ENCODE measurements around the gene KLHDC7A. TPM values are rescaled to one million over a fixed set of nuclear protein-coding genes. Genes with fewer than 3 reads are reported as not detected.

The KLHDC7A gene
- total RNA-seq, 1 donor from 2014 or later, result not detected

DNA sequence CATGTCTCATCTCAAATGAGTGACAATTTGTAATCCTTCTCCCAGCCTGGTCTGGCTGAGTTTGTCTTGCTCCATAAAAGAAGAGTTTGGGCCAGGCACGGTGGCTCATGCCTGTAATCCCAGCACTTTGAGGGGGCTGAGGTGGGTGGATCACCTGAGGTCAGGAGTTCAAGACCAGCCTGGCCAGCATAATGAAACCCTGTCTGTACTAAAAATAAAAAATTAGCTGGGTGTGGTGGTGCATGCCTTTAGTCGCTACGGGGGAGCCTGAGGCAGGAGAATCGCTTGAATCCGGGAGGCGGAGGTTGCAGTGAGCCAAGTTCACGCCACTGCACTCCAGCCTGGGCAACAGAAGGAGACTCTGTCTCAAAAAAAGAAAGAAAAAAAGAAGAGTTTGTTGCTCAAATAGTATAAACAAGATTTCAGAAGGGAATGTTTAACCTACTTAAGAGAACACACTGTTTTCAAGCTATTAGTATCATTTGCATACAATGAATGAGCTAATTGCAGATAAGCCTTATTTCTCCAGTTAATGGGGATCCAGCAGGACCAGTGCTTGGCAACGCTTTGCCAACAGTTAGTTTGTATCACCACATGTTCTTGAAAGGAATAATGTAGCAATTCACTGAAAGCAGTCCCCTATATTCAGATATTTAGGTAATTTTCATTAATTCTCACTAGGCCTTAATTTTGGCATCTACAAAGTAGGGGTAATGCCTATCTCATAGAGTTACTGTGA lies 15.9 kb downstream of the KLHDC7A start:
- no peak for DNase-seq (ENCODE audit: low spot score)
- intact Hi-C loops (cut with DNase I), result no loop called here

DNA sequence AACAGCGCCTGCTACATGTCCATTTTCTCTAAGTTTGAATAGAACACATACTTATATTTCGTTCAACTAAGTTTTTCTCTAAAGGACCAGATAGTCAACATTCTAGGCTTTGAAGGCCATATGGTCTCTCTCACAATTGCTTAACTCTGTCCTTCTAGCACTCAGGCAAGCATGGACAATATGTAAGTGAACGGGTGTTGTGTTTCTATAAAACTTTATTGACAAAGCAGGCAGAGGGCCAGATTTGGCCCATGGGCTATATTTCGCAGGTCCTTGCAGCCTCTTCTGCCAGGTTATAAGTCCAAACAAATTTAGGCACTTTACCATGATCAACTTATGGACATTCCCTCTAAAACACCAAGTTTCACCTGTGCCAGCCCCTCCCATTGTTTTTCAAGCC lies 21.1 kb downstream of the KLHDC7A start:
- intact Hi-C loops (cut with DNase I), result no loop called here
- DNase-seq (ENCODE audit: low spot score), result no peak

DNA sequence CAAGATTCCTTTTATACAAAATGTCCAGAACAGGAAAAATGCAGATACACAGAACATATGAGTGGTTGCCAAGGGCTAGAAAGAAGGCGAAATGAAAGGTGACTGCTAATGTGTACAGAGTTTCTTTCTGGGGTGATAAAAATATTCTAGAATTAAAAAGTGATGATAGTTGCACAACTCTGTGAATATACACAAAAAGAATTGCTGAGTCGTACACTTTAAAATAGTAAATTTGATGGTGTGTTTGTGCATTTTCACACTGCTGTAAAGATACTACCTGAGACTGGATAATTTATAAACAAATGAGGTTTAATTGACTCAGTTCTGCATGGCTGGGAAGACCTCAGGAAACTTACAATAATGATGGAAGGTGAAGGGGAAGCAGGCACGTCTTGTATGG lies 23.9 kb downstream of the KLHDC7A start:
- intact Hi-C loops (cut with DNase I), result no loop called here
- DNase-seq (ENCODE audit: low spot score), result no peak

DNA sequence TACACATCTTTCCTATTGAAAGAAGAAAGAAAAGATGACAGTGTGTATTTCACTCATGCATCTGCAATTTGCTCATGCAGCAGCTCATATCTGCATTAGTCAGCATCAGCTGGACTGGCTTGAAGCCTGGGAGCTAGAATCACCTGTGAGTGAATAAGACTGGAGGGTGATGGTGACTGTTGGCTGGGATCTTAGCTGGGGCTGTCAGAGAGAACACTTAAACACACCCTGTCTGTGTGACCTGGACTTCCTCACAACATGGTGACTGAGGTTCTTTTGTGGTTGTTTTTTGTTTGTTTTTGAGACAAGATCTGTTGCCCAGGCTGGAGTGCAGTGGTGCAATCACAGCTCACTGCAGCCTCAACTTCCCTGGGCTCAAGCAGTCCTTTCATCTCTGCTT lies 24.9 kb downstream of the KLHDC7A start:
- intact Hi-C loops (cut with DNase I), result no loop called here

DNA sequence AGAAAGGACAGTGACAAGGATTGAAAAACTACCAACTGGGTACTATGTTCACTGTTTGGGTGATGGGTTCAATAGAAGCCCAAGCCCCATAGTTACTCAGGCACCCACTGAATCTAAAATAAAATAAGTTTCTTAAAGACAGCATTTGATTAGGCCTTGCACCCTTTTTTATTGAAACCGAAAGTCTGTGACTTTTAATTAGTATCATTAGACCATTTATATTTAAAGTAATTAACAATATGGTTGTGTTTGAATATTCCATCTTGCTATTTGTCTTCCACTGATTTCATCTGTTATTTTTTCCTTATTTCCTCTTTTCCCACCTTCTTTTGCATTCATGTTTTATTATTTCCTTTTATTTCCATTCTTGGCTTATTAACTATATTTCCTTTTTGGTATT lies 27.4 kb downstream of the KLHDC7A start:
- no peak for DNase-seq (ENCODE audit: low spot score)
- intact Hi-C loops (cut with DNase I), result no loop called here

More for the DNA sequence above, 24.9 kb downstream of the KLHDC7A start:
- DNase-seq (ENCODE audit: low spot score), result no peak

DNA sequence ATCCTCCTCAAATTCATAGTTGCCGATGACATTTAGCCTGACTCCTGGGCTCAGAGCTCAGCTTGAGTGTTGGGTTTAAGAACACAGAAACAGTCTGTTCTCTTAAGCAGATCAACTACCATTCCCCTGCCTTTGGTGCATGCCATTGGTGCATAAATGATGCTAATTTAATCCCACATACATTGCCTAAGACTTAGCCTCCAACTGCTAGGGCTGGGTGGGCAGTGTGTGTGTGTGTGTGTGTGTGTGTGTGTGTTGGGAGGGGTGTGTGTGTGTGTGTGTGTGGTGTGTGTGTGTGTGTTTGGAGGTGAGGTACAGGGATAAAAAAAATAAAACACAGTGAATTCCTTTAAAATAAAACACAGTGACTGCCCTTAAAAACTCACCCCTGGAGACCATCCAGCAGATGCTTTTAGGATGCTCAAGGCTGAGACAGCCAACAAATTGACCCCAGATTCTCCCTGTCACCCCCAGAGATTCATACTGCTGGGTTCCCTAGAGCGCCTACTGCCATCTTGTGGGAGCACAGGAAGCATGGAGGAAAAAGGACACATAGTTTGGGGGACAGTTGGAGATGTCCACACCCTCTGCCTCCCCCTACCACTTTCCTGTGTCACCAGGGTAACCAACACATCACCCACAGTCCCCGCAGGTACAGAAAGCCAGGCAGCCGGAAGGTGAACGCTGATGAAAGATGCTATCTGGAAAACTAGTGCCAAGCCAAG lies 30.6 kb downstream of the KLHDC7A start:
- intact Hi-C loops (cut with DNase I), result no loop called here
- DNase-seq (ENCODE audit: low spot score), result no peak

DNA sequence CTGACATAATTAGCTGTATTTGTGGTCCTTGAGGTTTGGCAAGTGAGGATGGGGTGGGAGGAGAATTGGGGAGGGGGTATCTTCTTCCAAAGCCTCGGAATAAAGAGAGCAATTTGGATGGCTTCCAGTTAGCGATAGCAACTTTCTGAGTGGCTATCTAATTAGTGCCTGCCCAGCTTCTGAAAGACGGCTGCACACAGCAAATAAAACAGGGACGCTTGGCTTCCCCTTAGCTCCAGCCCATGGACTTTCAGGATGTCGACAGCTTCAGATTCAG lies 31.1 kb downstream of the KLHDC7A start:
- no peak for DNase-seq (ENCODE audit: low spot score)
- intact Hi-C loops (cut with DNase I), result no loop called here

DNA sequence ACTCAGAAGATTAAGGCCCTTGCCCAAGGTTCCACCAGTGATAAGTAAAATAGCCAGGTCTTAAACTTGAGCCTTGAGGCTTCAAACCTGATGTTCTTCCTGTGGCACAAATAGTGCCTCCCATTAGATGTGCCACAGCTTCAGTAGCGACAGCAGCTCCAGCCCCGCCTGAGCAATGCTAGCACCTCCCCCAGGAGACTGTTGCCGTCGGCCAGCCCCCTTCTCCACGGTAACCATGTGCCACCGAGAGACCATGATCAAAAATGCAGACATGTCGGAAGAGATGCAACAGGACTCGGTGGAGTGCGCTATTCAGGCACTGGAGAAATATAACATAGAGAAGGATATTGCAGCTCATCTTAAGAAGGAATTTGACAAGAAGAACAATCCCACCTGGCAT lies 32.2 kb downstream of the KLHDC7A start:
- DNase-seq (ENCODE audit: low spot score), result no peak
- intact Hi-C loops (cut with DNase I), result no loop called here

DNA sequence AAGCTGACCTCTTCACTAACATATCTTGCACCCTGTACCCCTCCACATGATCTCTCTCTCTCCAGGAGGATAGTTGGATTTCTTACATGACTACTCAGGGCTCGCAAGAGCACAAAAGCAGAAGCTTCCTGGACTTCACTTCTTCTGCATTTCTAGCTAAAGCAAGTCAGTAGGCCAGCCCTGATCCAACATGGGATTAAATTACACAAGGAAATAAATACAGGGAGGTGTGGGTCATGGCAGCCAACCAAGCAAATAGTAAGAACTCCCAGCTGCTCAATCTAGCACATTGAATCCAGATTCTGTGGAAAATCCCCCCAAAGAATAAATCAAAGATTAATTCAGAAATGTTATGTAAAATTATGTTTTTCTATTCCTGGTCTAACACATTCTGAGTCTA lies 33.3 kb downstream of the KLHDC7A start:
- intact Hi-C loops (cut with DNase I), result no loop called here
- no peak for DNase-seq (ENCODE audit: low spot score)

DNA sequence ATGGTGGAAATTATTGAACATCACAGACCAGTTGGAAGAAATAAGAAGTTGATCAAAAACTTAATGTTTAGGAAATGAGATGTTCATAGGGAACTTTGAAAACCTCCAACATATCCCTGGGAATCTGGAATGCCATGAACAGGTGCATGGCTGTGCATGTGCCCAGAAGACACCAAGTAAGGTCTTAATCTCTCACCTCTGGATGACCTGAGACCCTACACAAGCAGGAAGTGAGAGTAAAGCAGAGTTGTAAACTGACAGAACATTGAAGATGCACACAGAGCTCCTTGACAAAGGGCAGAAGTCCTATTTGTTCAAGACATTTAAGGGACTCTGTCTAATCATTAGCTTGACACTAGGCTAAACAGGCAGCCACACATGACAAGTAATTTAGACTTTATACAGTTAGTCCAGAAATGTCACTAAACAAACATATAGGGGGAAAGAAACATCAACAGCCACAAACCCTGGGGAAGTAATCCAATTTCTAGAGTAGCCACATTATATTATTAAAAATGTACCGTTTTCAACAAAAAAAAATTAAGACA lies 34.5 kb downstream of the KLHDC7A start:
- intact Hi-C loops (cut with DNase I), result no loop called here

DNA sequence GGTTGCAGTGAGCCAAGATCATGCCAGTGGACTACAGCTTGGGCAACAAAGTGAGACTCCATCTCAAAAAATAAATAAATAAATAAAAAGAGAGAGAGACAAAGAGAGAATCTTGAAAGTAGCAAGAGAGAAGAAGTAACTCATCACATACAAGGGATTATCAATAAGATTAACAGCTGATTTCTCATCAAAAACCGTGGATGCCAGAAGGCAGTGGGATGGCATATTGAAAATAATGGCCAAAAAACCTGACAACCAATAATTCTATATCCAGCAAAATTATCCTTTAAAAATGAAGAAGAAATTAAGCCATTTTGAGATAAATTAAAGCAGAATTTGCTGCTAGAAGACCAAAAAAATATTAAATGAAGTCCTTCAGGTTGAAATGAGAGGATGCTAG lies 35.7 kb downstream of the KLHDC7A start:
- no peak for DNase-seq (ENCODE audit: low spot score)
- intact Hi-C loops (cut with DNase I), result no loop called here

More for the DNA sequence above, 34.5 kb downstream of the KLHDC7A start:
- DNase-seq (ENCODE audit: low spot score), result no peak

DNA sequence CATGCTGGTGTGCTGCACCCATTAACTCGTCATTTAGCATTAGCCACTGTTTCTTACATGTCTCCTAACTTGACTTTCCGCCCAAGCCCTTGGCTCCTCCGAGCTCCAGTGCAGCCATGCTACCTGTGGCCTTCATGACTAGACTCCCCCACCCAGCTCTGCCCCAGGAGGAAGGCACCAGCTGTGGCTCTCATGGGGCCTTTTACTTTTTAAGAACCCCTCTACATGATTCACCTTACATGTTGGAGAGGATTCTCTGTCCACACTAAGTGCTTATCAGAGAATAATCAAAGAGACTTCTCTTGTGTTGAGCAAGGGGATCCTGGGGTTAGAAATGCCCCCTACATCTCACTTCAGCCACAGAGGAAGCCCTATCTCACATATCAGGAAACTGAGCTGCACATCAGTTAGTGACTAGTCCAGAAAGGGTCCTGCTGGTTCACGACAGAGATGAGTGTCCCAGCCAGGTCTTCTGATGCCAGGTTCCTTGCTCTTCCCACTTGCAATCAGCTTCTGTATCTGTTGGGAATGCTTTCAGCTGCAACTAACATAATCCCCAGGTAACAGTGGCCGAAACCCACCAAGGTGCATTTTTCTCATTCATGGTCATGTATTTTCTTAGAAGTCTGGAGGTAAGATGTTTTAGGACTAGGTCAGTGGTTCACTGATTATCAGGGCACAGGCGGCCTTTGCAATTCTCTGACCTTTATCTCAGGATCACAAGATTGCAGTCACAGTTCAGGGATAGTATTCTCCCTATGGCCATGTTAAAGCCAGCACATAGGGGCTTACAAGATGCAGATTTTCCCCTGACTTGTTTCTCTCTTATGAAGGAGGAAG lies 45.9 kb downstream of the KLHDC7A start:
- DNase-seq (ENCODE audit: low spot score), result no peak
- intact Hi-C loops (cut with DNase I), result no loop called here

DNA sequence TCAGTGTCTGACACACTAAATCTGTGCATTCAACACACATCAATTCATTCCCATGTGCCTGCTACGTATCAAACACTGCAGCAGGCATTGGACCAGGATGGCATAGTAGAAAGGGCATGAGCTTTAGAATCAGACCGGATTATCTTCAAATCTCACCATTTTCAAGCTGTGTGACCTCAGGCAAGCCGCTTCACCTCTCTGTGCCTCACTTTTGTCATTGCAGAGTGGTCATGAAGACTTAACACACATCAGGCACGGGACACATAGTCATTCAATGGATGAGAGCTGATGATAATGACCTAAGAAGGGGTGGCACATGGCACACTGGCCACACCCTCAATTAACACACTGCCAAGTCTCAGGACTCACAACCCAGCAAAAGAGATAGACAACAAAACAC lies 46.8 kb downstream of the KLHDC7A start:
- DNase-seq (ENCODE audit: low spot score), result no peak
- intact Hi-C loops (cut with DNase I), result no loop called here

DNA sequence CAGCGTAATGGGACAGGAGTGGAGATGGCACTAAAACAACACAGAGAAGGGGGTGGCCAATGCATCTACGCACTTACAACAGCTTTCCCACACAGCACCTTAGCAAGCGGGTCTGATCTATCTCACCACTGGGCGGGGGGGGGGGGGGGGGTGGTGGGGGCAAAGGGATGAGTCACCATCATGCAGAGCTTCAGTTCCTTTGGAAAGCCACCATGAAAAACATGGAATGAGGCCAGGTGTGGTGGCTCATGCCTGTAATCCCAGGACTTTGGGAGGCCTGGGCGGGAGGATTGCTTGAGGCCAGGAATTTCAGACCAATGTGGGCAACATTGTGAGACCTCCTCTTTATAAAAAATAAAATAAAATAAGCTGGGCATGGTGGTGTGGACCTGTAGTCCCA lies 47.2 kb downstream of the KLHDC7A start:
- DNase-seq (ENCODE audit: low spot score), result no peak
- intact Hi-C loops (cut with DNase I), result no loop called here

DNA sequence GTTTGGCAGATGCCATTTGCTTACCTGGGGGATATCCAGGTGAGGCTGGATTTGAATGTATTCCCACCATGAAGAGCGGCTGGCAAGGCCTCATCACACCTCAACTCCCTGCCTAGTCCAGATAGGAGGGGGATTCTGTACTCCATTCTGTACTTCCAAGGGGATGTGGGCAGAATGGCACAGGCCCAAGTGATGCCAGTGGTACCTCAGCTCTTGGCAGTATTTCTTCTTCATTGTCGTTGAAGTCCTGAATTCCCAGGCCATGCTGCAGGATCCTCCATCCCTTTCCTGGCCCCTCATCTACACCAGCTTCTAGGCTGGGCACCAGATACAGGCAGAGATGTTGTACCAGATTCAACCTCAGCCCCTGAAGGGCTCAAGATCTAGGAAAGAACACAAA lies 47.9 kb downstream of the KLHDC7A start:
- no peak for DNase-seq (ENCODE audit: low spot score)
- intact Hi-C loops (cut with DNase I), result no loop called here

DNA sequence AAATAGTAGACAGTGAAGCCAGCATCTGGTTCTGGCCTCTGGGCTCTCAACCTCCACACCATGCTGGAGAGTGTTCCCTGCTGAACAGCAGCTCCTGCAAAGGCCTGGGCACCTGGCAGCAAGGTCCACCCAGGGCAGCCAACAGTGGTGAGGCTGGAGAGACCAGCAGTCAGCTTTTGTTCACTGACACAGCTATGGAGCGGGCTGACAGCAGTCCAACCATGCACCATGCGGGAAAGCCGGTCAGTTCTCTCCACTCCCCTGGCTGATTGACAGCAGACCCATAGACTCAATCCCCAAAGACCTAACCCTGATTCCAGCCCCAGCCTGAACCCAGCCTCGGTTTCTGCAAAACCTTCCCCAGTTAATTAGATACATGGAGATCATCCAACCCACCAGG lies 49.0 kb downstream of the KLHDC7A start:
- intact Hi-C loops (cut with DNase I), result no loop called here

DNA sequence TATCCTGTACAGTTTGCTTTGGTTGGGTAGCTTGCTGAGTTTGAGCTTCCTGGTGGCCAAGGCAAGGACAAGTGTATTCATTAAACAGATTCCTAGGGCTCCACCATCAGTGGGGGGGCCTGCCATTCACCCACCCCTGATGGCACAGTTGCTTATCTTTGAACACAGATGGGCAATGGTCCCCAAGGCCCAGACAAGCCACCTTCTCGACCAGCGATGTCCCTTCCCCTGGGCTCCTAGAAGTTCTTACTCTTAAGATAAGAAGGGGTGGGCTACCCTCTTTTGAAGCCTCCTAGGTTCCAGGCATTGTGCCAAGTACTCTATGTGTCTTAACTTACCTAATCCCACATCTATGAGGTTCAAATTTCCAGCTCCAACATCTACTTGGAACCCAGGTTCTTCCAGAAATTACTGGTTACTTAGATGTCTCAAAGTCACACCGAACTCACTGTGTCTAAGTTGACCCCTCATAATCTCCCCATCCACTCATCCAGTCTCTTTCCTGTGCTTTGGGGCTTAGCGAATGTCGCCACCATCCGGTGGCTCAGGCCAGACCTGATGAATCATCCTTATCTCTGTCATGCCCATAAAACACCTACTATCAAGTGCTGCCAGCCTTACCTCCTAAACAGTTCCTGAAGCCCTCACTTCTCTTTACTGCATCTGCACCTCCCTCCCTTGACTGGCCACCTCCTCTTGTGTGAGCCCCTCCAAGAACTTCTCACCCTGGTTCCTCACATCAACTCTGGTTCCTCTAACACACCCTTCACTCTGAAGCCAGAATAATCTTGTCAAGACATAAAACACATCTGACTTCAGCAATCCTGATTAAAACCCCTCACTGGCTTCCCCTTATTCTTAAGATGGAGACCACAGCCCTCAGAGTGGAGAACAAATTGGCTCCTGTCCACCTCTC lies 50.1 kb downstream of the KLHDC7A start:
- no peak for DNase-seq (ENCODE audit: low spot score)
- intact Hi-C loops (cut with DNase I), result no loop called here

More for the DNA sequence above, 49.0 kb downstream of the KLHDC7A start:
- no peak for DNase-seq (ENCODE audit: low spot score)

DNA sequence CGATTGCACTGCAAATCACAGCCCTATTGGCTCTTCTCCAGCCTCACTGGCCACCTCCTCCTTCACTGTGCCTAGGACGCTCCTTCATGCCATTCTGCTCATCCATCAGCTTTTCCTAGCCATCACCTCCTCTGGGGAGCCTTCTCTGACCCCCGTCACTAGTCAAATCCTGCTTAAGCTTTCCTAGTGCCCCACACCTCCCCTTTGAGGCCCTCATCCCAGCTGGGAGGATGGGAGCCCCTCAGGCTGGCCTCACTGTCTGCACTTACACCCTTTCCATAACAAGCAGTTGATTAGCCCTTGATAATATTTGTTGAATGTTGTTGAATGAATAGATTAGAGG lies 50.7 kb downstream of the KLHDC7A start:
- intact Hi-C loops (cut with DNase I), result no loop called here
- no peak for DNase-seq (ENCODE audit: low spot score)

DNA sequence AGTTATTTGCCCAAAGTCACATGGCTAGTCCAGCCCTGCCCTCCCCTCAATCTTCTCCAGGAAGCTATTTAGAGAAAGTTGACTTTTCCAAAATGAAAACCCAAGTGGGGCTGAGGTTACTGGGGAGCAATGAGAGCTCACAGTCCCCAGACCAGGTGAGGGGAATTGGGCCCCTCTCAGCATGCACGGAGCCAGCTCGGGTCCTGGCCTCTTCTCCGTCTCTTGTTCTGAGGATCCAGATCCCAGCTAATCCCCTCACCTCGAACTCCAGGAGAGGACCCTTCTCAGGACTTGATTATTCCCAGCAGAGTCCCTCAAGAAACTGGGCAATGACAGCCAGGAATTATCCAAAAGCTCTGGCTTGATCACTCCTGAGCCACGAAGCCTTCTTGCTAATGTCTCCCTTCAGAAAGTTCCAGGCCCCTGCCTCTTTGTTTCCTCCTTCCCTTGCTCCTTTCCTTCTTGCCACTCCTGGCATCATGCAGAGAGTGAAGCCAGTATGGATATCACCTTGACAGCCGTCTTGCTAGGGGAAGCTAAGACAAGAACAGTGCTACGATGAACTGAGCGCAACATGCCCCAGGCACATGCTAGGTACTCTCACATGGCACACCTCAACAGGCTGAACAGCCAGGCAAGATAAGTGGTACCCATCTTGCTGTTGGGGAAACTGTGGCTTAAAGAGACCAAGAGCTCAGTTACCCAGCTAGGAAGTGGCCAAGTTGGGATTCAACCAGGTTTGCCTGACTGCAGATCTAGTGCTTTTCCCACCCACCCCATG lies 51.9 kb downstream of the KLHDC7A start:
- intact Hi-C loops (cut with DNase I), result no loop called here
- no peak for DNase-seq (ENCODE audit: low spot score)

Data from cardiac septum (tissue), 1 donor.